HUES6 (cell line): Measurements from ENCODE around the gene RCC1.
"Not testable (repeated sequence)": the region's sequence is repeated elsewhere in the genome, so short reads cannot be mapped to it uniquely, and the experiment has no call there.

ENCODE experiments used
- H3K27ac ChIP-seq: 2 replicates; pipeline ENCODE4 v1.7.0; 2013; ENCODE audit warnings: low read depth, mild to moderate bottlenecking, low read length, inconsistent platforms
- H3K27me3 ChIP-seq: 2 replicates; pipeline ENCODE4 v1.6.1; 2013; ENCODE audit warnings: low read length; ENCODE audit not compliant: control insufficient read depth, insufficient read depth
- H3K36me3 ChIP-seq: 2 replicates; pipeline ENCODE4 v1.6.1; 2013; ENCODE audit warnings: low read length; ENCODE audit not compliant: control insufficient read depth, insufficient read depth
- H3K4me1 ChIP-seq: 2 replicates; pipeline ENCODE4 v1.6.1; 2013; ENCODE audit warnings: low read length; ENCODE audit not compliant: control insufficient read depth, insufficient read depth
- H3K4me3 ChIP-seq: 2 replicates; pipeline ENCODE4 v1.5.1; 2013; ENCODE audit warnings: low read depth, low read length
- H3K9ac ChIP-seq: one replicate; pipeline ENCODE4 v1.6.1; 2013; ENCODE audit warnings: mild to moderate bottlenecking, low read length
- H3K9me3 ChIP-seq: 2 replicates; pipeline ENCODE4 v1.6.1; 2013; ENCODE audit warnings: low read depth, low read length; ENCODE audit not compliant: control insufficient read depth, insufficient read depth

The RCC1 gene

DNA sequence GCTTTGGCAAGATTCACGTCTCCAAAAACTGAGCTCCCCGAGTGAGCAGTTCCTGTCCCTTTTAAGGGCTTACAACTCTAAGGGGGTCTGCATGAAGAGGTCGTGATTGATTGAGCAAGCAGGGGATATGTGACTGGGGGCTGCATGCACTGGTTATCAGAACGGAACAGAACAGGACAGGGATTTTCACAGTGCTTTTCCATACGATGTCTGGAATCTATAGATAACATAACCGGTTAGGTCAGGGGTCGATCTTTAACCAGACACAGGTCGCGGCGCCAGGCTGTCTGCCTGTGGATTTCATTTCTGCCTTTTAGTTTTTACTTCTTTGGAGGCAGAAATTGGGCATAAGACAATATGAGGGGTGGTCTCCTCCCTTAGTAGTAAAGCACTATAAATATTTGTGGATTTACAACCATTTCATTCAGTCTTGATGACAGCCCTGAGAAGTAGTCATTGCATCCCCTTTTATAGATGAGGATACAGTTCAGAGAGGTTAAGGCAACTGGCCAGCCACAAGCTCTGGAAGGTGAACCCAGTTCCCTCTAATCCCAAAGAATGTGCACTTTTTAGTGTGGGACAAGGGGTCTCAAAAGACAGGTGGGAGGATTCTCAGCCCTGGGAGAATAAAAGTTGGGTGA, 19.3 kb downstream of the RCC1 start:
- H3K4me3 ChIP-seq, H3K9me3 ChIP-seq, H3K9ac ChIP-seq, H3K27ac ChIP-seq, H3K27me3 ChIP-seq: not testable (repeated sequence)
- peaks cover 21% of the 10 kb centered on the region for H3K4me1 ChIP-seq
- peaks cover 29% of the 10 kb centered on the region for H3K36me3 ChIP-seq

DNA sequence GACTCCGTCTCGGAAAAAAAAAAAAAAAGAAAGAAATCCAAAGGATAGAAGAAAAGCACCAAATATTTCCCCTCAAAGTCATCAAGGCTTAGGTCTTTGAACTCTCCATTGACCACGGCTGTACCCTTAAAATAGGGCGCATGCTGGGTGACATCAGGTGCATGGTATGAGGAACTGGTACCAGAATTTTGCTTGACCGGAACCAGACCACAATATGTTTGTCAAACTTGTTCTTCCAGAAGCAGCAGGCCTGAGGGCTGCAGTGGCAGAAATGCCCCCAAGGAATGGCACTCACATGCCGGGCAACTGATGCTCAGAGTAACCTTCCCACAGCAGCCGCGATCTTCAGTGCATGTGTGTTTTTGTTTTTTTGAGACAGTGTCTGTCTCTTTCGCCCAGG, 21.0 kb downstream of the RCC1 start:
- Histone ChIP-seq H3K4me3 (no peak overlapping the region), H3K9me3 (no peaks in the 10 kb centered on the region), H3K36me3 (peaks cover 39% of the 10 kb centered on the region), H3K4me1 (peaks cover 9% of the 10 kb centered on the region), H3K9ac (no peak overlapping the region), H3K27ac (no peak overlapping the region), H3K27me3 (no peaks in the 10 kb centered on the region)

DNA sequence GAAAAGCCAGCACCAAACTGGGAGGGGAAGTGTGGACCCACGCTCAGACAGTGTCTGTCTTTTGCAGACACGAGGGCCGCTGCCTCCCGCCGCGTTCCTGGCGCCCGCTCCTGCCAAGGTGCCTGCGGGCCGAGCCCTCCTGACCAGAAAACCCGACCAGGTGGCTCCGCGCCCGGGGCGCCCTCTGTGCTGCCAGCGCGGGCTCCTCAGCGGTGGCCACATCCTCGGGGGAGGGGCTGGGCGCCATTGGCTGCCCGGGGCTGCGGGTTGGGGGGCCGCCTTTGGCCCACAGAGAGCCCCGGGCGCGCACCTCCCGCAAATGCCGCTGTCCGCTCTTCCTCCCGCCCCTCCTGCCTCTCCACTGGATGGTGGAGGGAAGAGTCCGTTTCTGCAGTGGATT, 24.6 kb downstream of the RCC1 start:
- peaks cover 49% of the 10 kb centered on the region for H3K36me3 ChIP-seq
- no peaks in the 10 kb centered on the region for H3K4me1 ChIP-seq
- H3K27ac ChIP-seq = no peak overlapping the region
- H3K9ac ChIP-seq = no peak overlapping the region
- no peaks in the 10 kb centered on the region for H3K9me3 ChIP-seq
- no peak overlapping the region for H3K4me3 ChIP-seq
- H3K27me3 ChIP-seq = no peaks in the 10 kb centered on the region

DNA sequence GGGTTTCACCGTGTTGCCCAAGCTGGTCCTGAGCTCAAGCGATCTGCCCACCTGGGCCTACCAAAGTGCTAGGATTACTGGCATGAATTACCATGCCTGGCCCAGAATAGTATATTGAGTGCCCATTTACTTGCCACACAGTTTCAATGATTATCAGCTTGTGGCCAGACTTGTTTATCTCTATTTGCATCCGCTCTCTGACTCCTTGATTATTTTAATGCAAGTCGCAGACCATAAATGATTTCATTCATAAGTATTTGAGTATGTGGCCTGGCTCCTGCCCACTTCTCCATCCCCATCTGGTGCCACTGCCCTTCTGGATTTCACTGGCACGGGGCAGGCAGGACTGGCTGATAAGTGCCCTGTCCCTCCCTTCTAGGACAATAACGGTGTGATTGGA, 28.8 kb downstream of the RCC1 start:
- no peak overlapping the region for H3K9ac ChIP-seq
- H3K27me3 ChIP-seq = no peaks in the 10 kb centered on the region
- H3K4me3 ChIP-seq = no peak overlapping the region
- no peak overlapping the region for H3K27ac ChIP-seq
- H3K4me1 ChIP-seq = no peaks in the 10 kb centered on the region
- no peaks in the 10 kb centered on the region for H3K9me3 ChIP-seq
- peaks cover 77% of the 10 kb centered on the region for H3K36me3 ChIP-seq

DNA sequence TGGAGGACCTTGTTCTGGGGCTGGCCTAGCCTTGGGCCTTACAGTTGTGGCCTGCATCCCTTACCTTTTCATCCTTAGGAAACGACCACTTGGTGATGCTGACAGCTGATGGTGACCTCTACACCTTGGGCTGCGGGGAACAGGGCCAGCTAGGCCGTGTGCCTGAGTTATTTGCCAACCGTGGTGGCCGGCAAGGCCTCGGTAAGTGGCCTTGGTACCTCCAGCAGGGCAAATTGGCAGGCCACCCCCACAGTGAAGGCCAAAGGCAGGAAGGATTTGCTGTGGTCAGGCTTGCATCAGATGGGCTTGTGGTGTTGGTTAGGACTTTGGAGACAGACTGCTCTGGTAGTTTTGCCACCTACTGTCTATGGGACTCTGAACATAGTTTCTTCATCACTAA, 29.3 kb downstream of the RCC1 start:
- no peak overlapping the region for H3K9ac ChIP-seq
- no peak overlapping the region for H3K27ac ChIP-seq
- no peaks in the 10 kb centered on the region for H3K4me1 ChIP-seq
- H3K4me3 ChIP-seq = no peak overlapping the region
- H3K9me3 ChIP-seq = no peaks in the 10 kb centered on the region
- H3K27me3 ChIP-seq = no peaks in the 10 kb centered on the region
- peaks cover 72% of the 10 kb centered on the region for H3K36me3 ChIP-seq

DNA sequence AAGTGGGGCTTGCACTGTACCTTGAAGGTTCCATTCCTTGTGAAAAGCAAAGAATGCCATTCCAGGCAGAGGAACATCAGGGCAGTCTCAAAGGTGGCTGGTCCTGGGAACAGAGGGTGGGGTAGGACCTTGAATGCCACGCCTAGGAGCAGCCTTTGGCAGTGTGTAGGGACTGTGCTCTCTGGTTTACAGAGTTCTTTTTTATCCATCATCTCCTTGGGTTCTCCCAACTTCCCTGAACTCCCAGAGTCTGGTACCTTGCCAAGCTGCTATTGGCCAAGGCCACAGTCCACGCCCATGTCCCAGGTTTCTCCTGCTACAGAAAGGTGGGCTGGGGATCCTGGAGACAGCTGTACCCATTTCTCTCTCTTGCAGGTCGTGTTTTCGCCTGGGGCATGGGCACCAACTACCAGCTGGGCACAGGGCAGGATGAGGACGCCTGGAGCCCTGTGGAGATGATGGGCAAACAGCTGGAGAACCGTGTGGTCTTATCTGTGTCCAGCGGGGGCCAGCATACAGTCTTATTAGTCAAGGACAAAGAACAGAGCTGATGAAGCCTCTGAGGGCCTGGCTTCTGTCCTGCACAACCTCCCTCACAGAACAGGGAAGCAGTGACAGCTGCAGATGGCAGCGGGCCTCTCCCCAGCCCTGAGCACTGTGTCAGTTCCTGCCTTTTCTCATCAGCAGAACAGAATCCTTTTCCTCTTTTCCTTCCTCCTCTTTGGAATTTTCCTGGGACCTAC, 31.8 kb downstream of the RCC1 start:
- H3K4me3 ChIP-seq = no peak overlapping the region
- H3K27ac ChIP-seq = no peak overlapping the region
- H3K4me1 ChIP-seq = no peaks in the 10 kb centered on the region
- no peak overlapping the region for H3K9ac ChIP-seq
- H3K27me3 ChIP-seq = no peaks in the 10 kb centered on the region
- H3K9me3 ChIP-seq = no peaks in the 10 kb centered on the region
- peaks cover 49% of the 10 kb centered on the region for H3K36me3 ChIP-seq

DNA sequence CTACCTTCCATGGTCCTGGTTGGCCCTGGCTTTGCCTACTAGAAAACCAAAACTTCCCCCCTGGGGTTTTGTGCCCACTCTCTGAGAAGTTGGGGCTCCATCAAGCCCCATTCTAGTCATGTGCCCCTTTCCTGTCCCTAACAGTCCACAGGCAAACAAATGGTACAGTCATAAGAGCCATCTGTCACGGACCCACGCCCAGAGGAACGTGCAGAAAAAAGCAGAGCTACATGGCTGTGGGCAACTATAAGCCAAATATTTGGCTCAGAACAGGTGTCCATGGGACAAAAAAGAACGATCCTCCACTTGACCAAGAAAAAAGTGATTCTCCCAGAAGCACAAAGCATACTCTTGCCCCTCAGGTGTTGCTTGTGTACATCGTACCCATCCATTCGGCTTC, 32.4 kb downstream of the RCC1 start:
- no peak overlapping the region for H3K9ac ChIP-seq
- H3K36me3 ChIP-seq = peaks cover 48% of the 10 kb centered on the region
- no peaks in the 10 kb centered on the region for H3K27me3 ChIP-seq
- H3K27ac ChIP-seq = no peak overlapping the region
- H3K9me3 ChIP-seq = no peaks in the 10 kb centered on the region
- no peak overlapping the region for H3K4me3 ChIP-seq
- no peaks in the 10 kb centered on the region for H3K4me1 ChIP-seq

DNA sequence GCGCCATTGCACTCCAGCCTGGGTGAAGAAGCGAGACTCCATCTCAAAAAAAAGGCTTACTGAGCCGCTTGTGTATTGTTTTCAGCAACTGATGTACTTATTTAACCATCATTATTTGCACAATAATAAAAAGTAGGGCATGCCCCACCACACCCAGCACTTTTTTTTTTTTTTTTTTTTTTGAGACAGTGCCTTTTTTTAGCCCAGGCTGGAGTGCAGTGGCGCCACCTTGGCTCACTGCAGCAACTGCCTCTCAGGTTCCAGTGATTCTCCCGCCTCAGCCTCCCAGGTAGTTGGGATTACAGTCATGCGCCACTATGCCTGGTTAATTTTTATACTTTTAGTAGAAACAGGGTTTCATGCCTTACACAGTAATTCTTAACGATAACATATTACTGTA, 34.8 kb downstream of the RCC1 start:
- Histone ChIP-seq H3K9me3 (no peaks in the 10 kb centered on the region), H3K27ac (no peak overlapping the region), H3K4me3 (no peak overlapping the region), H3K4me1 (no peaks in the 10 kb centered on the region), H3K36me3 (peaks cover 33% of the 10 kb centered on the region), H3K9ac (no peak overlapping the region), H3K27me3 (no peaks in the 10 kb centered on the region)

DNA sequence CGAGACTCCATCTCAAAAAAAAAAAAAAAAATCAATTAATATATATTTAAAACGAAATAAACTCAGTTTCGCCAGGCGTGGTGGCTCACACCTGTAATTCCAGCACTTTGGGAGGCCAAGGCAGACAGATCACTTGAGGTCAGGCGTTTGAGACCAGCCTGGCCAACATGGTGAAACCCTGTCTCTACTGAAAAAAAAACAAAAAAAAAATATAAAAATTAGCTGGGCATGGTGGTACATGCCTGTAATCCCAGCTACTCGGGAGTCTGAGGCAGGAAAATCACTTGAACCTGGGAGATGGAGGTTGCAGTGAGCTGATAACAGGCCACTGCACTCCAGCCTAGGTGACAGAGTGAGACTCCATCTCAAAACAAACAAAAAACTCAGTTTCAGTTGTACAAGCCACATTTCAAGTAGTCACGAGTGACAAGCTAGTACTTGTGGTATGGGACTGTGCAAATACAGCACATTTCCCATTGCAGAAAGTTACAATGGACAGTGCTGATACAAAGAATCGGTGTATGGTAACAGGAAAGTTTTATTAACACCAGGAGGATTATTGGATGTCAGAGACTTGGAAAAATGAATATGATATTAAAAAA, 35.7 kb downstream of the RCC1 start:
- H3K4me1 ChIP-seq, H3K27ac ChIP-seq, H3K4me3 ChIP-seq, H3K9me3 ChIP-seq, H3K9ac ChIP-seq, H3K27me3 ChIP-seq: not testable (repeated sequence)
- H3K36me3 ChIP-seq = peaks cover 25% of the 10 kb centered on the region

DNA sequence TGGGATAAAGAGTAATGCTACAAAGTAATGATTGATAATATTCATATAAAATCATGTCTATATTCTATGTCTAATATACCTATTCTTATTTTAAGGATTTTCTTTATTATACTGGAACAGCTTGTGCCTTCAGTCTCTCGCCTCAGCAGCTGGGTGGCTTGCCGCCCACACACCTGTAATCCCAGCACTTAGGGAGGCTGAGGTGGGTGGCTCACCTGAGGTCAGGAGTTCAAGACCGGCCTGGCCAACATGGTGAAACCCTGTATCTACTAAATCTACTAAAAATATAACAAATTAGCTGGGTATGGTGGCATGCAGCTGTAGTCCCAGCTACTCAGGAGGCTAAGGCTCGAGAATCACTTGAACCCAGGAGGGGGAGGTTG, 39.4 kb downstream of the RCC1 start:
- Histone ChIP-seq H3K36me3 (no peaks in the 10 kb centered on the region), H3K9ac (no peak overlapping the region), H3K27ac (no peak overlapping the region), H3K9me3 (no peaks in the 10 kb centered on the region), H3K4me3 (no peak overlapping the region), H3K4me1 (no peaks in the 10 kb centered on the region), H3K27me3 (no peaks in the 10 kb centered on the region)

DNA sequence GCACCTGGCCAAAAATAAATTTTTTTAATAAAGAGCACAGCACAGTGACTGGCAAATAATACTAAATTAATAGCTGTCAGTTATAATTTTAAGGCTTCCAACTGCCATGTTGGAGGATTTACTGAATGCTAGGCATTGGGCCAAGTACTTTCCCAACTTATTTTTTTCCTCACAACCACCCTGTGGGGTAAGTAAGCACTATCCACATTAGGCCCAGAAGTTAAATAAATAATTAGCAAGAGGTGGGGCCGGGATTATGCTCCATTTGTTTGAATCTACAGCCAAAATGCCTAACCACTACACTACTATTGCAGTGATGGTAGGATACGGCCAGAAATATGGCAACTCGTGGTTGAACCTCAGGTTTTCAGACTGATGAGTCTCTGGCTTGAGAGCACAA, 42.5 kb downstream of the RCC1 start:
- Histone ChIP-seq H3K4me3 (no peak overlapping the region), H3K27ac (no peak overlapping the region), H3K4me1 (0 out of 2 replicates have a peak, but pooled peaks cover 6% of the 10 kb centered on the region), H3K36me3 (no peaks in the 10 kb centered on the region), H3K9ac (no peak overlapping the region), H3K9me3 (no peaks in the 10 kb centered on the region), H3K27me3 (no peaks in the 10 kb centered on the region)
